Measurements from ENCODE around the gene EEF1G. TPM values are rescaled to one million over a fixed set of nuclear protein-coding genes. Genes with fewer than 3 reads are reported as not detected.
"Not testable (repeated sequence)": the region's sequence is repeated elsewhere in the genome, so short reads cannot be mapped to it uniquely, and the experiment has no call there.

The EEF1G gene, protein sequence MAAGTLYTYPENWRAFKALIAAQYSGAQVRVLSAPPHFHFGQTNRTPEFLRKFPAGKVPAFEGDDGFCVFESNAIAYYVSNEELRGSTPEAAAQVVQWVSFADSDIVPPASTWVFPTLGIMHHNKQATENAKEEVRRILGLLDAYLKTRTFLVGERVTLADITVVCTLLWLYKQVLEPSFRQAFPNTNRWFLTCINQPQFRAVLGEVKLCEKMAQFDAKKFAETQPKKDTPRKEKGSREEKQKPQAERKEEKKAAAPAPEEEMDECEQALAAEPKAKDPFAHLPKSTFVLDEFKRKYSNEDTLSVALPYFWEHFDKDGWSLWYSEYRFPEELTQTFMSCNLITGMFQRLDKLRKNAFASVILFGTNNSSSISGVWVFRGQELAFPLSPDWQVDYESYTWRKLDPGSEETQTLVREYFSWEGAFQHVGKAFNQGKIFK
- 1,000 to 10,000 TPM in 1 of 2 donors, 100 to 1,000 TPM in 1; 898 to 1,016 TPM for total RNA-seq

DNA sequence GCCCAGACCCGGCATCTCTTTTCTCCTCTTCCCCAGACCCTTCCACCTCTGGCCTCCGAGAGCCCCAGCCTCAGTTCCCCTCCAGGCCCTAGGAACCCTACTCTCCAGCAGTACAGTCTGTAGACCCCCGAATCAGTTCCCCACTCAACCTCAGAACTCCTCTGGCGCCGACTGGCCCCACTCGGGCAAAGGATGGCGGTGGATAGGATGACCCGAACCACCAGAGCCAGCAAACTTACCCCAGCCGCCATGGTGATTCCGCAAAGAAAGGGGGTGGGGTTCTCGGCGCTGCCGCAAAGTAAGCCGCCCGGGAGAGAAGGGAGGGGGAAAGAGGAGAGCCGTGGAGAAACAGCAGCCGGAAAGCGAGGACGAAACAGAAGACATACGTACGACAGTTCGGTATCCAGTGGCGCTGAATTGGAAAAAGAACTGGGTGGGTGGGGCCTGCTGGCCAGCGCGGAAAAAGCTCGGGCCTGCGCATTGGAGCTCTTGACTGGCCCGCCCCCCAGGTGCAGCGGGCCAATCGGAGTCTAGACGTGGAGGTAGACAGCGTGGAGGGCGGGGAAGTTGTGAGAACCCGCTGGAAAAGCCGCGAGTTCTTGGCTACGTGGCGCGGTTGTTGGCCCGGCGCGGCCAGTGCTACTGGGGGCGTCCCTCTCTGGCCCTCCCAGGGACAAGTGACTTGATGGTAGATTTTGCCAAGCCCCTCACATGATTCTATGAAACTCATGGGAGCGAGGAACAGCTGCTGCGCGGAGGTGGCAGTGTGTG lies at the start of gene EEF1G:
Gene EEF1G, minus strand, starts transcription at position 300 of the 771 bp plus-strand sequence. Its CDS starts 49 bp downstream, at position 251.
- no peaks in the 10 kb centered on the region for H3K27me3 Mint-ChIP-seq
- DNase-seq (ENCODE audit: low spot score) (peak; percentile 99), ATAC-seq (peak; percentile 98)
- H3K36me3 Mint-ChIP-seq, result peaks cover 38% of the 10 kb centered on the region
- peak within 1 kb of the TSS; percentile 97 for H3K4me3 Mint-ChIP-seq
- peaks cover 45 to 48% of the 10 kb centered on the region in 2 donors for H3K4me1 Mint-ChIP-seq (ENCODE audit: low read depth in 2 of 2)
- H3K27ac Mint-ChIP-seq, result peak within 1 kb of the TSS; percentile 97 to 98
- no peaks in the 10 kb centered on the region for H3K9me3 Mint-ChIP-seq

DNA sequence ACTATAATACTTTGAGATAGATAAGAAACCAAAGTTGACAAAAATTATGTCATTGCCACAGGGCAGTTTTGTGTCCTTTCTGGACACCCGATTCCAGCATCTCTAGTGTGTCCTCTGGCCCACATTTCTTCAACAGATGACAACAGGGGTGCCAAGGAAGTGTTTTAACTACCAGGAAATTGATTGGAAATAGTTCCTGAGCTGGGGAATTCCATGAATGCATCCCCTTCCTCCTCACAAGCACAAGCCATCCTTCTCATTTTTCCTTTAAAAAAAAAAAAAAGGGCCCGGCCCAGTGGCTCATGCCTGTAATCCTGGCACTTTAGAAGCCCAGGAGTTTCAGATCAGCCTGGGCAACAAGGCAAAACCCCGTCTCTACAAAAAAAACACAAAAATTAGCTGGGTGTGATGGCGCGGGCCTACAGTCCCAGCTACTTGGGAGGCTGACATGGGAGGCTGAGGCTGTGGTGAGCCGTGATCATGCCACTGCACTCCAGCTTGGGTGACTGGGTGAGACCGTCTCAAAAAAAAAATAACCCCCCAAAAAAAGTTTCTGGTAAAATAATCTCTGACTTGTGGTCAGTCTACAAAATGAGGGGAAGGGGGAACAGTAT lies 48.9 kb upstream of the EEF1G start:
- Mint-ChIP-seq H3K36me3 (peaks cover 18% of the 10 kb centered on the region), H3K27ac (peak overlapping the region; percentile 96 to 99), H3K9me3 (no peaks in the 10 kb centered on the region), H3K4me1 (ENCODE audit: low read depth in 2 of 2) (peaks cover 17 to 20% of the 10 kb centered on the region in 2 donors), H3K27me3 (no peaks in the 10 kb centered on the region), H3K4me3 (peak overlapping the region; percentile 100)
- no peak for DNase-seq (ENCODE audit: low spot score)
- ATAC-seq, result no peak

DNA sequence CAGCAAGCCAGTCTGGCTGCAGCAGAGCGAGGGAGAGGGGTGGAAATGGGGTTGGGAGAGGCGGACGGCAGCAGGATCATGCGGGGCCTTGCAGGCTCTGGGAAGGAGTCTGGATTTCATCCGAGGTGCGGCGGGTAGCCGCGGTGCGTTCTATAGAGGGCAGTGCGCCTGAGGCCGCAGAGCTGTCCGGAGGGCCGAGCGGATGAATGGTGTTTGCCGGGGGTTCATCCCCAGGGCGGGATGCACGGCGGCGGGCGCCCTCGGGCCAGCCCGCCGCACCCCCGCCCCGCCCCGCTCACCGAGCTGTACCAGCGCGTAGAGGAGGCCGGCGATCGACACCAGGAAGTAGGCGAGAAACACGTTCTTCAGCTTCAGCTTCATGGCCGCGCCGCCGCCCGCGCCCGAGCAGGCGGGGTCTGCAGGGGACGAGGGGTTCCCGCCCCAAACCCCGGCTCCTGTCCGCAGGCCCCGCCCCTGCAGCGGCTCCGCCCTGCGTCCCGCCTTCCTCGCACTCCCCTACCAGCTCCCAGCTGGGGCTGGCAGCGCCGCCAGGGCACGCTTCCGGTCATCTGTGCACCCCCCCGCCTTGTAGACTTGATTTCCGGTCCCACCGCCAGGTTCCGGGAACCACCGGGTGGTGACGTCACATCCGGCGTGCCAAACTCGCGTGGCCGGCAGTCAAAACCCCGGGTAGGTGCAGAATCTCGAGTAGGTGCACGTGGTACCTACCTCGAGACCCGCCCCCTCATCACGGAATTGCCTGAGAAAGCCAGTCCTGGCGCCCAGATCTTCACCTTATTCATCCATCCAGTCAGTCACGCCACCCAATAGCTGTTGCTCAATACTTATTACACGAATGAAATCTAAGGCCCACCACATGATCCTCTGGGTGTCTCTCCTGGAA lies 48.1 kb upstream of the EEF1G start, which contains the start of gene B3GAT3:
Gene B3GAT3, minus strand, starts transcription at position 420 of the 904 bp plus-strand sequence. Its CDS starts 39 bp downstream, at position 381.
- peaks cover 18% of the 10 kb centered on the region for H3K36me3 Mint-ChIP-seq
- ATAC-seq, result peak; percentile 98 to 99

DNA sequence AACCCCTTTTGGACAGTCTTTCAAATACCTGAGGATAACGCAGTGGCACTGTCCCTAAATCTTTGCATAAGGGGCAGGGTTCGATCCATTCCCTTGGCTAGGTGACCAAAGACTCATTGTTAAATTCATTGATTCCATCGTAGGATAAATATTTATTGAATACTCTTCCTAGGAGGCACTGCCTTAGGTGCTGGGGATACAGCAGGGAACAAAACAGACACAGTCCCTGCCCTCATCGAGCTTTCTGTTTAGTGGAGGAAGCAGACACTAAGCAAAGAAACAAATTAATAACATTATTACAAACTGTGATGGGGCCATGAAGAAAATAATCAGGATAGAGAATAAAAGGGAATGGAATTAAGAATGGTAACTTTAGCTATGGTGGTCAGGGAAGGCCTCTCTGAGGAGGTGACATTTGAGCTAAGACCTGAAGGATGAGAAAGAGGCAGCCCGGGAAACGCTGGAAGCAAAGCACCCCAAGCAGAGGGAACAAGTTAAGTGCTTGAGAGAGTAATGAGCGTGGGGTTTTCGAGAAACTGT lies 47.4 kb upstream of the EEF1G start:
- H3K27me3 Mint-ChIP-seq, result no peaks in the 10 kb centered on the region
- H3K36me3 Mint-ChIP-seq, result peaks cover 16% of the 10 kb centered on the region
- H3K9me3 Mint-ChIP-seq, result no peaks in the 10 kb centered on the region
- peaks cover 17 to 20% of the 10 kb centered on the region in 2 donors for H3K4me1 Mint-ChIP-seq (ENCODE audit: low read depth in 2 of 2)
- ATAC-seq, result no peak
- DNase-seq (ENCODE audit: low spot score), result no peak
- peak overlapping the region; percentile 96 to 99 for H3K27ac Mint-ChIP-seq
- H3K4me3 Mint-ChIP-seq, result peak overlapping the region; percentile 100

More for the DNA sequence above, 48.1 kb upstream of the EEF1G start, which contains the start of gene B3GAT3:
- Mint-ChIP-seq H3K4me1 (ENCODE audit: low read depth in 2 of 2) (peaks cover 17 to 20% of the 10 kb centered on the region in 2 donors), H3K9me3 (no peaks in the 10 kb centered on the region), H3K27ac (peak within 1 kb of the TSS; percentile 96 to 99), H3K4me3 (peak within 1 kb of the TSS; percentile 100), H3K27me3 (no peaks in the 10 kb centered on the region)
- peak; percentile 99 for DNase-seq (ENCODE audit: low spot score)

DNA sequence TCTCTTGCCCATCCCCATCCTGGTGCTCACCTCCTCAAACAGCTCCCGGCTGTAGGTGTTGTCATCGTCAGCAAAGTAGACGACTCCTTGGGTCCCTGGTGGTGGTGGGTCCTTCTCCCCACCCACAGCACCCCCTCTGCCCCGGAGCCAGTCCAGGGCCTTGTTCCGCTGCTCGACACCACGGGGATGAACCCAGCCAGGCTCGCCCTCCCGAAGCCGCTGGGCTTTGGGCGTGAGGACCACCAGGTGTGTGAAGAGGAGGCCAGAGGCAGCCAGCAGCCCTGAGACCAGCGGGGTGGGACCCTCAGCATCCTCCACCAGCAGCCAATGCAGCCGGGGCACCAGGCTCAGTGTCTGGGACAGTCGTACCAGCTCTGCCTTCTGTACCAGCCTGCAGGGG lies 43.3 kb upstream of the EEF1G start:
- H3K9me3 Mint-ChIP-seq; H3K27ac Mint-ChIP-seq; DNase-seq (ENCODE audit: low spot score); H3K27me3 Mint-ChIP-seq; H3K36me3 Mint-ChIP-seq; H3K4me3 Mint-ChIP-seq; ATAC-seq: not testable (repeated sequence)
- peaks cover 26 to 27% of the 10 kb centered on the region in 2 donors for H3K4me1 Mint-ChIP-seq (ENCODE audit: low read depth in 2 of 2)

DNA sequence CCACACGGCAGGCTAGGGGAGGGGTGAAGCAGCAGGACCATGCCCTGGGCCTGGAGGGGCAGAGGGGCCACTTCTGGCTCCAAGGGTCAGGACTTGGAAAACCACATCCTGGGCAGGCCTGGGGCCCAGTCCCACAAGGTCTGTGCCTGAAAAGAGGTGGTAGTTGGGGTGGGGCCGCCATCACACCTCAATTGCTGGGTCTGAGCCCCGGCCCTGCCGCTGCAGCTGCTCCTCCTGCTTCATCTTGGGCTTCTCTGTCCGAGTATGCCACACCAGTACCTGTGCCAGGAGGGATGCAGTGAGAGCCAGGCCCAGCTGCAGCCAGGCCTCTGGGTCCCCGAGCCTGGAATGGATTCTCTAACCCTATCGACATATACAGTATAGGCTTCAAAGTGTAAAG lies 41.8 kb upstream of the EEF1G start:
- no peak overlapping the region for H3K27ac Mint-ChIP-seq
- H3K27me3 Mint-ChIP-seq, result no peaks in the 10 kb centered on the region
- ATAC-seq (no peak), DNase-seq (ENCODE audit: low spot score) (no peak)
- H3K4me1 Mint-ChIP-seq (ENCODE audit: low read depth in 2 of 2), result peaks cover 24% of the 10 kb centered on the region in 2 donors
- no peaks in the 10 kb centered on the region for H3K9me3 Mint-ChIP-seq
- no peaks in the 10 kb centered on the region for H3K36me3 Mint-ChIP-seq
- H3K4me3 Mint-ChIP-seq, result no peak overlapping the region

DNA sequence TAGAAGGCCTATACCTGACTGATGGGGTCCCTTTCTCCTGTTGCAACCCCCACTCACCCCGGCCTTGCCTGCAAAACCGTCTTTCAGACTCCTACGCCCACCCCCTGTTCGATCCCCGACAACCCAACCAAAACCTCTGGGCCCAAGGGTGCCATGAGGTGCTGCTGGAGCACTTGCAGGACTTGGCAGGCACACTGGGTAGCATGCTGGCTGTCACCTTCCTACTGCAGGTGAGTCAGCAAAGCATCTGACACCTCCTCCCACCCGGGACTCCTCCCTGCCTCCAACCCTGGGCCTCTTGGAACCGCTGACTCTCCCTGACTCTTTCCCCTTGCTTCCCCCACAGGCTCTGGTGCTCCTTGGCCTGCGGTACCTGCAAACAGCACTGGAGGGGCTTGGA lies 40.6 kb upstream of the EEF1G start:
- H3K27me3 Mint-ChIP-seq, result no peaks in the 10 kb centered on the region

DNA sequence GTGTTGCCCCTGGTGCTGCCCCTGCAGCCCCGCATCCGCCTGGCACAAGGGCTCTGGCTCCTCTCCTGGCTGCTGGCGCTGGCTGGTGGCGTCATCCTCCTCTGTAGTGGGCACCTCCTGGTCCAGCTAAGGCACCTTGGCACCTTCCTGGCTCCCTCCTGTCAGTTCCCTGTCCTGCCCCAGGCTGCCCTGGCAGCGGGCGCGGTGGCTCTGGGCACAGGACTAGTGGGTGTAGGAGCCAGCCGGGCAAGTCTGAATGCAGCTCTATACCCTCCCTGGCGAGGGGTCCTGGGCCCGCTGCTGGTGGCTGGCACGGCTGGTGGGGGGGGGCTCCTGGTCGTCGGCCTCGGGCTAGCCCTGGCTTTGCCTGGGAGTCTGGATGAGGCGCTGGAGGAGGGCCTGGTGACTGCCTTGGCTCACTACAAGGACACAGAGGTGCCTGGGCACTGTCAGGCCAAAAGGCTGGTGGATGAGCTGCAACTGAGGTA lies 39.6 kb upstream of the EEF1G start:
- no peak for DNase-seq (ENCODE audit: low spot score)
- H3K27me3 Mint-ChIP-seq, result no peaks in the 10 kb centered on the region
- peaks cover 32 to 38% of the 10 kb centered on the region in 2 donors for H3K4me1 Mint-ChIP-seq (ENCODE audit: low read depth in 2 of 2)
- H3K27ac Mint-ChIP-seq, result peak overlapping the region; percentile 56 to 81
- H3K9me3 Mint-ChIP-seq, result no peaks in the 10 kb centered on the region
- no peak for ATAC-seq
- no peaks in the 10 kb centered on the region for H3K36me3 Mint-ChIP-seq
- peak overlapping the region; percentile 45 for H3K4me3 Mint-ChIP-seq

More for the DNA sequence above, 40.6 kb upstream of the EEF1G start:
- no peaks in the 10 kb centered on the region for H3K36me3 Mint-ChIP-seq
- DNase-seq (ENCODE audit: low spot score) (no peak), ATAC-seq (no peak)
- H3K4me1 Mint-ChIP-seq (ENCODE audit: low read depth in 2 of 2), result peaks cover 29 to 31% of the 10 kb centered on the region in 2 donors
- H3K4me3 Mint-ChIP-seq, result no peak overlapping the region
- peak overlapping the region; percentile 56 to 81 for H3K27ac Mint-ChIP-seq
- no peaks in the 10 kb centered on the region for H3K9me3 Mint-ChIP-seq

DNA sequence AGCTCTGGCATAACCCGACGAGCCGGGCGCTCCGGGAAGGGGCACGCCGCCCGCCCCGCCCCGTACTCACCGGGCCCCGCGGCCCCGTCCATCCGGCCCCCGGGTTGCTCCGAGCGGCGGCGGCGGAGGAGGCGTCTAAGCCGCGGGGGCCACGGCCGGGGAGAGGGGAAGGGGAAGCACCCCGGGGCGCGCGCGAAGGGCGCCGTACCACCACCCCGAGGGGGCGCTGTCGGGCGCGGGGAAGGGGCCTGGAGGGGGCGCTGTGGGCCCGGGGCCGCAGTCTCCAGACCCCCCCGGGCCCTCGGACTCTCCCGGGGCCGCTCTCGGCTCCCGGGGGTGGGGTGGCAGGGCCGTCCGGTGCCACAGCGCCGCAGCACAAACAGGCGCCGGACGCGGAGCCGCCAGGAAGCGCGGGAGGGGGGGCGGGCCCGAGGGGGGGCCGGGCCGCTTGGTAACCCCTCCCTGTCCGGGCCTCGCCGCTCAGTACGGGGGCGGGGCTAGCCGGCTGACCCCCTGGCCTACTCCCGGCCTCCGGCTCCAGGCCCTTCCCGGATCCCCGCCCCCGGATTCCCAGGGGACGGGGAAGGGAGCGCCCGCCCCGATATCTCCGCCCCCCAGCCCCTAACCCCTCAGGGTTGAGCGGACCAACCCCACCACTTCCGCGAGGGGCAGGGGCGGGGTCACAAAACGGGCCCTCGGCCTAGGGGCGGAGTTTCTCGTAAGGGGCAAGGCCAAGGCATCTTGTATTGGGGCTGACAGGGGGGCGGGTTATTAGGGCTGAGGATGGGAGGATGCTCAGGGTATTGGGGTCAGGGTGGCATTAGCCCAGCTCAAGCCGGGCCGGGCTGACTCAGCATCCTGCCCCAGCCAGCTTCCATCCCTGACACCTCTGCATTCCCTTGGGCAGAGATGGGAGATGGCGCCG lies 38.9 kb upstream of the EEF1G start, which contains the start of the genes EML3 and ROM1:
Gene EML3, minus strand, starts transcription at position 410 of the 925 bp plus-strand sequence. Its CDS starts 318 bp downstream, at position 92.
Gene ROM1, plus strand, starts transcription at position 892 of the 925 bp plus-strand sequence. Its CDS starts 25 bp downstream, at position 917.
- Mint-ChIP-seq H3K4me1 (ENCODE audit: low read depth in 2 of 2) (peaks cover 38 to 43% of the 10 kb centered on the region in 2 donors), H3K9me3 (no peaks in the 10 kb centered on the region), H3K36me3 (no peaks in the 10 kb centered on the region), H3K4me3 (peak within 1 kb of the TSS; percentile 98), H3K27ac (peak within 1 kb of the TSS; percentile 93 to 97), H3K27me3 (no peaks in the 10 kb centered on the region)
- DNase-seq (ENCODE audit: low spot score) (peak; percentile 90), ATAC-seq (peak; percentile 84 to 88)

DNA sequence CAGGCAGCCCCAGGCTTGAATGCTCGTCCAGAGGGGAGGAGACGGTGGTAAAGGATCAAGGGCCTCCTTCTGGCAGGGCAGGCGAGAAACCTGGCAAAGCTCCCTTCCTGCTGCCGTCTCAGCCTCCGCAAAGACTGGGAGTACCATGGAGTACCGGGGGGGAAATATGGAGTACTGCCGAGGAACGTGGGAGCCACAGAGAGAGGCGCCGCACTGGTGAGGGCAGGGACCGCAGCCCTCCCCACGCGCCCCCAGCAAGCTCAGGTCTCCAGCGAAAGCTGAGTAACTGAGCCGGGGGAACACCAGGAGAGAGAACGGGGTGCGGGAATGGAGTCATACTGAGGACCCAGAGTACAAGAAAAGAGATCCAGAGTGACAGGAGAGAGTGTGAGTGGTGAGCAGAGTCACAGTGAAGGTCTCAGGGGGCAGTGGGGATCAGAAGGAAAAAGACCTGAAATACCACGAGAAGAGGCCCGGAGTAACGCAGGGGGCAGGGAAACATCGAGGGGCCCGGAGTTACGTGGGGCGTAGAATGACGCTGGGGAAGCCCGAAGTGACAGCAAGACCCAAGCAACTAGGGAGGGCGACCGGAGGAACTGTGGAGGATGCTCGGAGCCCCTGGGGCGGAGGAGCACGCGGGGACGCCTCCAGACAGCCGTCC lies 38.1 kb upstream of the EEF1G start:
- ATAC-seq (peak; percentile 0 to 57), DNase-seq (ENCODE audit: low spot score) (peak; percentile 75)
- Mint-ChIP-seq H3K4me1 (ENCODE audit: low read depth in 2 of 2) (peaks cover 40 to 44% of the 10 kb centered on the region in 2 donors), H3K27ac (peak overlapping the region; percentile 93 to 97), H3K9me3 (no peaks in the 10 kb centered on the region), H3K27me3 (no peaks in the 10 kb centered on the region), H3K4me3 (peak overlapping the region; percentile 98), H3K36me3 (no peaks in the 10 kb centered on the region)
